Esophagus muscularis mucosa (tissue), 4 donors: ENCODE results near the gene CDH4. TPM values are rescaled to one million over a fixed set of nuclear protein-coding genes. Genes with fewer than 3 reads are reported as not detected.

ENCODE experiments used
- DNase-seq: peaks from one replicate; pipeline ENCODE4 v3.0.0-alpha.2; 2017; ENCODE audit errors: extremely low spot score
- H3K27ac ChIP-seq, 4 donors: fragments of 200-600 bp; sonication (generic); replicated peaks in 1 of 4; 1 replicate in 3 of 4; 2 replicates in 1 of 4; pipeline ENCODE4 v1.5.1; 2016 to 2019; ENCODE audit warnings: mild to moderate bottlenecking in 1 of 4
- H3K27me3 ChIP-seq, 4 donors: fragments of 200-600 bp; sonication (generic); one replicate each; pipeline versions ENCODE4 v1.5.1 to v1.6.0; 2016 to 2019
- H3K36me3 ChIP-seq, 4 donors: fragments of 200-600 bp; sonication (generic); one replicate each; pipeline ENCODE4 v1.5.1; 2016 to 2019
- H3K4me1 ChIP-seq, 4 donors: fragments of 200-600 bp; sonication (generic); one replicate each; pipeline ENCODE4 v1.5.1; 2016 to 2019
- H3K4me3 ChIP-seq, 4 donors: fragments of 200-600 bp; sonication (generic); 1 replicate in 2 of 4; 2 replicates in 2 of 4; pipeline ENCODE4 v1.5.1; 2016 to 2019; ENCODE audit warnings: mild to moderate bottlenecking in 4 of 4, moderate library complexity in 1 of 4
- H3K9me3 ChIP-seq, 4 donors: fragments of 200-600 bp; sonication (generic); 1 replicate in 3 of 4; 2 replicates in 1 of 4; pipeline ENCODE4 v1.5.1; 2016 to 2019
- EP300 ChIP-seq: sonication (generic); formaldehyde crosslinking; IDR thresholded peaks from one replicate; pipeline ENCODE4 v1.6.1; 2017; ENCODE audit warnings: antibody characterized with exemption
- POLR2A ChIP-seq: fragments of 450-650 bp; IDR thresholded peaks from one replicate; pipeline ENCODE4 v1.6.1; 2017; ENCODE audit warnings: antibody characterized with exemption, moderate library complexity, mild to moderate bottlenecking, low read depth
- POLR2AphosphoS5 ChIP-seq, 2 donors: sonication (generic); formaldehyde crosslinking; IDR thresholded peaks; one replicate each; pipeline ENCODE4 v1.6.1; 2017; ENCODE audit warnings: antibody characterized with exemption in 2 of 2
- WGBS: methylation state at CpG from one replicate; pipeline ENCODE4 v1.1.5; 2018; 5-methylcytosine and 5-hydroxymethylcytosine counted together
- intact Hi-C: fragments of 100-400 bp; cut with DNase I; formaldehyde crosslinking; loops from one replicate; pipeline ENCODE4 v1.15.1; 2023
- total RNA-seq, 4 donors: library from RNA; depleted of rRNA; stranded (reverse); fragments of >200 nt; gene quantifications; one replicate each; pipeline versions ENCODE4 v1.1.0 to v1.2.1, GENCODE V29; 2016
- TF ChIP-seq, protein P1 (sequence below), 3 experiments: fragments of 200-600 bp in 2 of 3; fragments of 450-650 bp in 1 of 3; sonication (generic) in 2 of 3; IDR thresholded peaks; one replicate each; pipeline ENCODE4 v1.5.1; 2017 to 2019; ENCODE audit warnings: antibody characterized with exemption in 3 of 3, mild to moderate bottlenecking in 2 of 3, moderate library complexity in 1 of 3

Gene CDH4
- total RNA-seq, 4 donors from 2014 or later: 0.42 to 1.3 (median 0.48) TPM

DNA sequence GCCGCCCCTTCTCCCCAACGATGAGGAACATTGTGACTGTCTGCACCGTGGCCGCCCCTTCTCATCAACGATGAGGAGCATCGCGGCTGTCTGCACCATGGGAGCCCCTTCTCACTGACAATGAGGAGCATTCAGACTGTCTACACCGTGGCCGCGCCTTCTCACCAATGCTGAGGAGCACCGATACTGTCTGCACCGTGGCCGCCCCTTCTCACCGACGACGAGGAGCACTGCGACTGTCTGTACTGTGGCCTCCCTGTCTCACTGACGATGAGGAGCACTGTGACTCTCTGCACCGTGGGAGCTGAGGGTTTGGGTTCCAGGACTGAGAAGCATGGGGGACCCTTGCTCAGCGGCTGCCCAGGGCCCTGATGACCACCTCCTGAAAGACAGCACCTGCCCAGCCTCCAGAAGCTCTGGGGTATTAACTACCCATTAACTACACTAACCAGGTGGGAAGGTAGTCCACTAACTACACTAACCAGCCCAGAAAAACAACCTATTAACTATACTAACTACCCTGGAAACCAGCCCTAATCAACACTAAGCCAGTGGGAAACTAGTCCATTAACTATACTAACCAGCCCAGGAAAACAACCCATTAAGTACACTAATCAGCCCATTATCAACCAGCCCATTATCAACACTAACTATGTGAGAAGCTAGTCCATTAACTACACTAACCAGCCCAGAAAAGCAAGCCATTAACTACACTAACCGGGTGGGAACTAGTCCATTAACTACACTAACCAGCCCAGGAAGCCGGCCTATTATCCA, 696.7 kb downstream of the CDH4 start:
- DNase-seq: no peak
- TF ChIP-seq EP300: no peak
- TF ChIP-seq POLR2AphosphoS5 (IDR thresholded peaks at IDR 0.05): no peak
- TF ChIP-seq POLR2A: no peak
- TF ChIP-seq, protein P1, sequence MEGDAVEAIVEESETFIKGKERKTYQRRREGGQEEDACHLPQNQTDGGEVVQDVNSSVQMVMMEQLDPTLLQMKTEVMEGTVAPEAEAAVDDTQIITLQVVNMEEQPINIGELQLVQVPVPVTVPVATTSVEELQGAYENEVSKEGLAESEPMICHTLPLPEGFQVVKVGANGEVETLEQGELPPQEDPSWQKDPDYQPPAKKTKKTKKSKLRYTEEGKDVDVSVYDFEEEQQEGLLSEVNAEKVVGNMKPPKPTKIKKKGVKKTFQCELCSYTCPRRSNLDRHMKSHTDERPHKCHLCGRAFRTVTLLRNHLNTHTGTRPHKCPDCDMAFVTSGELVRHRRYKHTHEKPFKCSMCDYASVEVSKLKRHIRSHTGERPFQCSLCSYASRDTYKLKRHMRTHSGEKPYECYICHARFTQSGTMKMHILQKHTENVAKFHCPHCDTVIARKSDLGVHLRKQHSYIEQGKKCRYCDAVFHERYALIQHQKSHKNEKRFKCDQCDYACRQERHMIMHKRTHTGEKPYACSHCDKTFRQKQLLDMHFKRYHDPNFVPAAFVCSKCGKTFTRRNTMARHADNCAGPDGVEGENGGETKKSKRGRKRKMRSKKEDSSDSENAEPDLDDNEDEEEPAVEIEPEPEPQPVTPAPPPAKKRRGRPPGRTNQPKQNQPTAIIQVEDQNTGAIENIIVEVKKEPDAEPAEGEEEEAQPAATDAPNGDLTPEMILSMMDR (IDR thresholded peaks at IDR 0.05): no peak
- Histone ChIP-seq H3K9me3 (no peaks in the 10 kb centered on the region), H3K4me3 (no peak overlapping the region), H3K4me1 (no peaks in the 10 kb centered on the region), H3K27me3 (peaks cover 0 to 31% (median 7%) of the 10 kb centered on the region in 4 donors), H3K27ac (no peak overlapping the region), H3K36me3 (no peaks in the 10 kb centered on the region)
- 95% methylated on average over 21 of the region's 22 CpGs for WGBS
- intact Hi-C loops: no loop called here

DNA sequence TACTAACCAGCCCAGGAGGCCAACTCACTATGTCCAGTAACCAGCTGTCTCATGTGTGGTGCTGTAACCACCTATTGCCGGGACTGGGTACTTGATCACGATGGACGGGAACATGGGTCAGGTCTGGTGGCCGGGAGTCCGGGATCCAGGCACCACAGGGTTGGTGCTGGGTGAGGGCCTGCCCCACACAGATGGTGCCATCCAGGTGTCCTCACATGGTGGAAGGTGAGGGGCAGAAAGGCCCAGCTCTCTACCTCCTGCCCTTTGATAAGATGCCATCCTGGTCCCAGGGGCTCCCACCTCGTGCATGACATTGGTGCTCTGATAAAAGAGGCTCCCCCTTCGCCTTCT, 697.3 kb downstream of the CDH4 start:
- Histone ChIP-seq H3K36me3 (no peaks in the 10 kb centered on the region), H3K9me3 (no peaks in the 10 kb centered on the region), H3K27me3 (peaks cover 0 to 37% (median 7%) of the 10 kb centered on the region in 4 donors), H3K27ac (no peak overlapping the region), H3K4me3 (no peak overlapping the region), H3K4me1 (no peaks in the 10 kb centered on the region)
- WGBS: 90% methylated on average over 2 of the region's 7 CpGs
- intact Hi-C loops: no loop called here
- TF ChIP-seq POLR2A (no peak), EP300 (no peak), POLR2AphosphoS5 (IDR thresholded peaks at IDR 0.05) (no peak)
- TF ChIP-seq, protein P1 (IDR thresholded peaks at IDR 0.05): no peak
- no peak for DNase-seq

- TF ChIP-seq POLR2A (no peak), POLR2AphosphoS5 (IDR thresholded peaks at IDR 0.05) (no peak), EP300 (no peak)
- TF ChIP-seq, protein P1 (IDR thresholded peaks at IDR 0.05): no peak
- H3K36me3 ChIP-seq: no peaks in the 10 kb centered on the region
- DNase-seq: no peak
- intact Hi-C loops: no loop called here
- 70% methylated on average over 7 of the region's 21 CpGs for WGBS
- no peaks in the 10 kb centered on the region for H3K4me1 ChIP-seq
- peaks cover 0 to 42% (median 7%) of the 10 kb centered on the region in 4 donors for H3K27me3 ChIP-seq
- no peaks in the 10 kb centered on the region for H3K9me3 ChIP-seq
- no peak overlapping the region for H3K27ac ChIP-seq
- no peak overlapping the region for H3K4me3 ChIP-seq
Observed at GRCh38 chr20:61949714-61950640, 697.9 kb downstream of the CDH4 start.

- Histone ChIP-seq H3K36me3 (no peaks in the 10 kb centered on the region), H3K9me3 (no peaks in the 10 kb centered on the region), H3K27me3 (peaks cover 0 to 42% (median 7%) of the 10 kb centered on the region in 4 donors), H3K4me1 (no peaks in the 10 kb centered on the region), H3K4me3 (no peak overlapping the region), H3K27ac (no peak overlapping the region)
- 45% methylated on average over 5 of the region's 7 CpGs for WGBS
- no peak for TF ChIP-seq POLR2AphosphoS5 (IDR thresholded peaks at IDR 0.05)
- TF ChIP-seq, protein P1 (IDR thresholded peaks at IDR 0.05): no peak
- TF ChIP-seq POLR2A: no peak
- TF ChIP-seq EP300: no peak
- intact Hi-C loops: no loop called here
- DNase-seq: no peak
Observed at GRCh38 chr20:61950641-61951071, 698.6 kb downstream of the CDH4 start.
